Measurements from ENCODE around the gene NRBP1.
"Not testable (repeated sequence)": the region's sequence is repeated elsewhere in the genome, so short reads cannot be mapped to it uniquely, and the experiment has no call there.

NRBP1 gene

GRCh38 chr2:27422958-27423357 is 5.5 kb upstream of the NRBP1 start:
- DNase-seq (ENCODE audit: low read depth, low spot score): no peak
- in situ Hi-C loops (cut with HindIII; ENCODE audit: low sequenced_read_pairs): no loop called here
- TF ChIP-seq CTCF (IDR thresholded peaks at IDR 0.05; ENCODE audit: low read depth, low read length): no peak
- no peak overlapping the region for H3K4me3 ChIP-seq (ENCODE audit: low read depth, low read length)

- H3K4me3 ChIP-seq (ENCODE audit: low read depth, low read length); DNase-seq (ENCODE audit: low read depth, low spot score); in situ Hi-C loops (cut with HindIII; ENCODE audit: low sequenced_read_pairs): not testable (repeated sequence)
These were observed 3.4 kb upstream of the NRBP1 start for GRCh38 chr2:27425039-27425438.

- no peak for TF ChIP-seq CTCF (IDR thresholded peaks at IDR 0.05; ENCODE audit: low read depth, low read length)
- peak overlapping the region; percentile 80 for H3K4me3 ChIP-seq (ENCODE audit: low read depth, low read length)
- in situ Hi-C loops (cut with HindIII; ENCODE audit: low sequenced_read_pairs): no loop called here
- no peak for DNase-seq (ENCODE audit: low read depth, low spot score)
These were observed 593 bp upstream of the NRBP1 start for GRCh38 chr2:27427863-27428212.

GRCh38 chr2:27428978-27429541 is 629 bp downstream of the NRBP1 start:
- peak; percentile 88 for DNase-seq (ENCODE audit: low read depth, low spot score)
- in situ Hi-C loops (cut with HindIII; ENCODE audit: low sequenced_read_pairs): no loop called here
- H3K4me3 ChIP-seq (ENCODE audit: low read depth, low read length): peak overlapping the region; percentile 80
- no peak for TF ChIP-seq CTCF (IDR thresholded peaks at IDR 0.05; ENCODE audit: low read depth, low read length)

- no peak overlapping the region for H3K4me3 ChIP-seq (ENCODE audit: low read depth, low read length)
- no peak for DNase-seq (ENCODE audit: low read depth, low spot score)
- in situ Hi-C loops (cut with HindIII; ENCODE audit: low sequenced_read_pairs): no loop called here
- TF ChIP-seq CTCF (IDR thresholded peaks at IDR 0.05; ENCODE audit: low read depth, low read length): no peak
These were observed 3.0 kb downstream of the NRBP1 start for GRCh38 chr2:27431395-27431794.

GRCh38 chr2:27435628-27436027 is 7.2 kb downstream of the NRBP1 start:
- no peak for DNase-seq (ENCODE audit: low read depth, low spot score)
- in situ Hi-C loops (cut with HindIII; ENCODE audit: low sequenced_read_pairs): no loop called here
- no peak overlapping the region for H3K4me3 ChIP-seq (ENCODE audit: low read depth, low read length)
- no peak for TF ChIP-seq CTCF (IDR thresholded peaks at IDR 0.05; ENCODE audit: low read depth, low read length)

GRCh38 chr2:27441226-27441926 is 12.9 kb downstream of the NRBP1 start:
- TF ChIP-seq CTCF (IDR thresholded peaks at IDR 0.05; ENCODE audit: low read depth, low read length): no peak
- DNase-seq (ENCODE audit: low read depth, low spot score): no peak
- in situ Hi-C loops (cut with HindIII; ENCODE audit: low sequenced_read_pairs): no loop called here
- no peak overlapping the region for H3K4me3 ChIP-seq (ENCODE audit: low read depth, low read length)

Data from astrocyte of the spinal cord (primary cell).